A549 treated with dexamethasone at 1 μM for 4 hours (cell line): Measurements from ENCODE around the gene EFCAB8. TPM values are rescaled to one million over a fixed set of nuclear protein-coding genes. Genes with fewer than 3 reads are reported as not detected.

Source experiments
- total RNA-seq: library from RNA; stranded (reverse); fragments of 200-300 nt; extraction: Qiagen RNA extraction; gene quantifications from 5 replicates; pipeline ENCODE4 v1.2.3, GENCODE V29; 2022

Gene EFCAB8, protein sequence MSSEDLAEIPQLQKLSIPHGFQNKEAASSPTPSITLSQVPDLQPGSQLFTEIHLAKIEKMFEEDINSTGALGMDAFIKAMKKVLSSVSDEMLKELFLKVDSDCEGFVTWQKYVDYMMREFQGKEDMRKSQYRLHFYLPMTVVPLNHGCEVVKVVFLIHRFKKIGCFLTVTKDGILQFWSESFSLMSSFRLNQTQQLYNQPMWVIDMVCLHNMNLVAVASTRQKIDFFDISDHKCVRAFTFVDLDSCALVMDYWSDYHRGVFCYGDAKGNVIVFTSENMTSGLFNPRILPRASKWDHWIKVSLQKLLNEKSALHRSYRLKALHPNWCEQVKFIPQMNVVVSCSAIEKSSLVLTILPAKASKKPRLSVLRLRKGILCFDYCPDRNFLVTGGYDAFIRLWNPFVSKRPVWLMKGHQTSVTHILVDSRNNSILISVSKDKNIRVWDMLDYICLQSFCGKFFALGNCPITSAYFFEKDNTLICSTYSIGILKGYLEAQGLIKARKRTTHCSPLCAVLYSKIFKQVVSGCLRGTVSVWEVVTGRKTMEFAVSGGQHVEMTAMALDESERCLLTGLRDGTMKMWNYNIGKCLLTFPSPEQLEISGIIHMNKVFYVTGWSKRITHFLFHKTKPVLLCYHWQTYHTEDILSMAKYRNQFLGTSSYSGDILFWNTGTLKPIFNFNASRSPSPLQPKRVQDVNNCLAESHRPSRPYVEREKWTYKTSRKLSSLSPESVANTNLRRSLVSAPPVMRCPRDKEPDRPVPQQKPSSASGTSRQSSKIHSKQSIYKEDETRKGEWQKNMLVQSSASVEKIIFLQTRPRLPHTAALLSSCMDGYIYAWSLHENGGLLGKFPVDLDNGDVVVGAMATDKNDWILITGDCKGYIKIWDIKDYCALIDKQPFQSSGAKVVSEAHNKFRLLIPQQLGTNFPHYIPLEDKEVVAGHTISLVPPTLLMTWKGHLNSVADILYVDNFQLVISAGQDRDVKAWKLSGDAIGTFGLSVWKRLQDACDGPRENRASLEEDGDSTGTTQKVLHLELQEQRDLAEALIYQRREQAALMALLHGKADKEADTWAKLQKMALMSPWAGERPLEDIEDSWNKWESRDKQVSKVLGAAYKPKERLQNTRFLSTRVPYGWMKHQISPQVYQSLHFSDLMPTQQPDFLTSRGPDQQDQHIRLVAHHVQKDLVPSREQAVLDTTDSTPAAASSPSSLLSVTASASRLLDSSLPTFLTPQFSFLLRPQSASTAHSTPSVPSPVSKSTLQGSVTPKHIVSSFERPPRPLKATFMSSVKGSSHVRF
- total RNA-seq: not detected in 5 replicates

GRCh38 chr20:32858701-32859372 lies at the start of gene EFCAB8:
EFCAB8 (plus strand) TSS chr20:32858923; CDS start chr20:32863793, 4,870 bp downstream.

DNA sequence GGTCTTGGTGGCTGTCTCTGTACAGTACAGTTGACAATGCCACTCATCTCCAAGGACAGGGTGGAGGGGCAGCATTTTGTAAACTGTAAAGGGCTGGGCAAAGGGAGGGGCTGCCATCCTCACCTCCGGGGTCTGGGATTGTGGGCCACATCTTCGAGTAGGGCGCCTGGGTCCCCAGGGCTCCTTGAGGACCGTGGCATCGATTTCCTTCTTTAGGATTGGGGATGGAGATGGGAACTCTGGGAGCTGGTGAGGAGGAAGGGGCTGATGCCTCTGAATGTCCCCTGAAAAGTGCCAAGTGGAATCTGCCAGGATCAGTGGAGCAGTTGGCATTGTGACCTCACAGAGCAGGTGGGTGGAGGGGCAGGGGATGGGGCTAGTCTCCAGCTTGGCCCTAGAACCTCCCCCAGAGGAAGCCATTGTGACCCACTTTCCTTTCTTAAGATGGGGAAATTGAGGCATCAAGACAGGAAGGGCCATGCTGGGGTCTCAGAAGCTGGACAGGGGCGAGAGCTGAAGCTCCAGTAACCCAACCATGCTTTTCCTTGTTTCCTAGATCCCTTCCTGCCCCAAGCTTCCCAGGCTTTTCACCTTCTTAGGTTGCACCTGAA lies 145.5 kb downstream of the EFCAB8 start, which contains the start of gene SUN5:
Gene SUN5, minus strand, starts transcription at position 293 of the 611 bp plus-strand sequence. Its CDS starts 93 bp downstream, at position 200.

DNA sequence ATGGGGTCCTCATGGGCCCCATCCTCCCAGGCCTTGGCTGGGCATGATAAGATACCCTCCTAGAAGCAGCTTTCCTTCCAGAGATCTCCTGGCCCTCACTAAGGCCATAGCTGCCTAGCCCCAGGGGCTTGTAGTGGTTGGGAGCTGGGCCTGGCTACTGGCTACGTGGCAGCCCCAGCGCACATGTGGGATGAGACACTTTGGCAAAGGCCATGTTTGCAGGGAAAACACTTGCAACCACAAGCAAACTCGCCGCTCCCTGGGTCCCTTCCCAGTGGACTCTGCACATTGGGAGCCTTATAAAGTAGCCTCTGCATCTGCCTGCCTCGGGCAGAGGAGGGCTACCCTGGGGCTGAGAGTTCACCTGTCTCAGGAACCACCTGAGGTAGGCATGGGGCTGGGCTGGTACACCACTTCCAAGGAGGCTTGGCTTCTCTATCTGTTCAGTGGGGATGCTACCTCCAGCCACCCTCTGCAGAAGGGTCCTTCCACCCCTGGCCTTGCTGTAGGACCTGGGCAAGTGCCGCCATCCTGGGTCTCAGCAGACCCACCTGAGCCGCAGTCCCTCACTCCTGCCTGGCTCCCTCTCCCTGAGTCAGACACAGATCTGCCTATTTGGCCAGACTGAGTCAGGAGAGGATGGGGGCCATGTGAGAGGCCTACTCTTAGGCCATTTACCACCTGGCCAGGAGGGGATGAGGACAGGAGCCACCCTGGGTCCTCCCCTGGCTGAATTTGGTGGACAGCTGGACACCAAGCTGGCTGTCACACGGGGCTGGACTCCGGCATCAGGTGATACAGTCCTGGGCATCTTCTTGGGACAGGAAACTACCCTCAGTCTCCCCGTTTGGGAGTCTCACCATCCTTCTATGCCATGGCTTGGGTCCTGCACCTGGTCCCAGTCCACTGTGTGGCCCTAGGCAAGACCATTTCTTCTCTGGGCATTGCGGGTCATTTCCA lies 148.9 kb downstream of the EFCAB8 start, which contains the start of gene BPIFB2:
Gene BPIFB2, plus strand, starts transcription at position 329 of the 960 bp plus-strand sequence. CDS start 871 bp downstream, outside the sequence.

Other genes starting within 250 kb of the EFCAB8 start
- not detected in 5 replicates for gene C20orf203, start 185.0 kb upstream of the EFCAB8 start, total RNA-seq
- 53.9 to 63.8 TPM (median 58.4 TPM) in 5 replicates for gene COMMD7, start 115.5 kb upstream of the EFCAB8 start, total RNA-seq
- gene DNMT3B, start 96.5 kb upstream of the EFCAB8 start, total RNA-seq: 2.9 to 4.5 TPM (median 3.7 TPM) in 5 replicates
- 143 to 157 TPM (median 146 TPM) in 5 replicates for gene MAPRE1, start 39.0 kb upstream of the EFCAB8 start, total RNA-seq
- gene SUN5, start 145.5 kb downstream of the EFCAB8 start, total RNA-seq: not detected in 5 replicates
- not detected in 5 replicates for gene BPIFB2, start 148.8 kb downstream of the EFCAB8 start, total RNA-seq
- not detected in 5 replicates for gene BPIFB6, start 172.7 kb downstream of the EFCAB8 start, total RNA-seq
- not detected in 5 replicates for gene BPIFB3, start 195.0 kb downstream of the EFCAB8 start, total RNA-seq
- not detected in 5 replicates for gene BPIFB4, start 220.7 kb downstream of the EFCAB8 start, total RNA-seq